GM18498 (cell line): ENCODE measurements around the gene OR9K2.
"Not testable (repeated sequence)": the region's sequence is repeated elsewhere in the genome, so short reads cannot be mapped to it uniquely, and the experiment has no call there.

Source experiments
- ATAC-seq: cut with Tn5 transposase; IDR thresholded peaks from one replicate; pipeline ENCODE4 v1.9.1; 2021; ENCODE audit warnings: mild to moderate bottlenecking, moderate library complexity; ENCODE audit not compliant: unreplicated experiment

Gene OR9K2

GRCh38 chr12:55126106-55126505 lies at the start of gene OR9K2:
OR9K2 (plus strand) TSS chr12:55126406; CDS start chr12:55129835, 3,429 bp downstream.
- ATAC-seq = no peak

- ATAC-seq = no peak
Observed at GRCh38 chr12:55092579-55092978, 33.6 kb upstream of the OR9K2 start.

GRCh38 chr12:55112378-55112875 lies 13.8 kb upstream of the OR9K2 start:
- no peak for ATAC-seq

GRCh38 chr12:55116152-55116551 lies 10.1 kb upstream of the OR9K2 start:
- no peak for ATAC-seq

- no peak for ATAC-seq
Observed at GRCh38 chr12:55132816-55133215, 6.6 kb downstream of the OR9K2 start.

GRCh38 chr12:55142669-55143565 lies 16.7 kb downstream of the OR9K2 start:
- ATAC-seq = no peak

GRCh38 chr12:55143566-55143870 lies 17.3 kb downstream of the OR9K2 start:
- no peak for ATAC-seq

GRCh38 chr12:55167010-55167640 lies 40.9 kb downstream of the OR9K2 start:
- not testable (repeated sequence) for ATAC-seq

GRCh38 chr12:55171445-55171844 lies 45.2 kb downstream of the OR9K2 start:
- no peak for ATAC-seq

- not testable (repeated sequence) for ATAC-seq
Observed at GRCh38 chr12:55171846-55172245, 45.6 kb downstream of the OR9K2 start.

- ATAC-seq = no peak
Observed at GRCh38 chr12:55172686-55173085, 46.5 kb downstream of the OR9K2 start.

- ATAC-seq = no peak
Observed at GRCh38 chr12:55173456-55173855, 47.2 kb downstream of the OR9K2 start.
